HPDE6-E6E7 (cell line): ENCODE measurements around the gene ILRUN.
A peak's percentile ranks its signal among the peaks of the same experiment; 100 is the strongest.
"Not testable (repeated sequence)": the region's sequence is repeated elsewhere in the genome, so short reads cannot be mapped to it uniquely, and the experiment has no call there.

Experiments used
- DNase-seq: peaks from one replicate; pipeline ENCODE4 v3.0.0; 2011; ENCODE audit warnings: missing footprints; ENCODE audit errors: extremely low spot score

ILRUN gene

GRCh38 chr6:34664256-34664971 is 32.2 kb downstream of the ILRUN start:
- DNase-seq: no peak

- DNase-seq: no peak
Observed at GRCh38 chr6:34663831-34664255, 32.7 kb downstream of the ILRUN start.

- DNase-seq: no peak
Observed at GRCh38 chr6:34663371-34663770, 33.2 kb downstream of the ILRUN start.

DNA sequence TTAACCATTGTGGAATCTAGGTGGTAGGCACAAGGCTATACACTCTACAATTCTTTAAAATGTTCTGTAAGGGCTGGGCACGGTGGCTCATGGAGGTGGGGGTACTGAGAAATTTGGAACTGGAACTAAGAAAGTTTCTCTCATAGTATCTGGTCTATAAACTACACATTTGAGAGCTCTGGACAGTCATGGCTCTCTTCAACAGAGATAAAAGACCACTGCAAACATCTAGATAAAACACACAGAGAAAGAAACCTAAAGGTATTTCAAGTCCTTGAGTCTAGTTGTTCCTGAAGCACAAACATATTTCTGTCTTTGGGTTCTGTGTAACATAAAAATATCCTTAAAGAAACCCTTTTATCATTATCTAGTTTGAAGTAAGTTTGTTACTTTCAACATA is 35.2 kb downstream of the ILRUN start:
- DNase-seq: no peak

DNA sequence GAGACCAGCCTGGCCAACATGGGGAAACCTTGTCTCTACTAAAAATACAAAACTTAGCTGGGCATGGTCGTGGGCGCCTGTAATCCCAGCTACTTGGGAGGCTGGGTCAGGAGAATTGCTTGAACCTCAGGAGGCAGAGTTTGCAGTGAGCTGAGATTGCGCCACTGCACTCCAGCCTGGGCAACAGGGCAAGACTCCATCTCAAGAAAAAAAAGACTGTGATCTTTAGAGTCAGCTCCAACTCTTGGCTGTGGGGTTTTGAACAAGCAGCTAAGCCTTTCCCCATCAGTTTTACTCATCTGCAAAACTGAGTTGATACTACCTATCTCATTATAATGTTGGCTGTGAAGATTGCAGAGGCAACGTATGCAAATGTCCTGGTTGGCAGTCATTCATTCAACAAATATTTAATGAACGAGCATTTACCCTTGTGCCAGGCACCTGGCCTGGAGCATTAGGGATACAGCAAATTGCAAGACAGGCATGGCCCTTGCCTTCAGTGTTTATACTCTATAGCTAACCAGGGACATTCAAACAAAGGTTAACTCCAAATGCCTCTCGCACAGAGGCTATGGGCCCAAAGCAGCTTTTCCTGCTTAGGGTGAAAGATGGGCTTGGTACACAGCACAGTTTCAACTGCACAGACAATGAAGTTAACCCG is 37.8 kb downstream of the ILRUN start:
- no peak for DNase-seq

DNA sequence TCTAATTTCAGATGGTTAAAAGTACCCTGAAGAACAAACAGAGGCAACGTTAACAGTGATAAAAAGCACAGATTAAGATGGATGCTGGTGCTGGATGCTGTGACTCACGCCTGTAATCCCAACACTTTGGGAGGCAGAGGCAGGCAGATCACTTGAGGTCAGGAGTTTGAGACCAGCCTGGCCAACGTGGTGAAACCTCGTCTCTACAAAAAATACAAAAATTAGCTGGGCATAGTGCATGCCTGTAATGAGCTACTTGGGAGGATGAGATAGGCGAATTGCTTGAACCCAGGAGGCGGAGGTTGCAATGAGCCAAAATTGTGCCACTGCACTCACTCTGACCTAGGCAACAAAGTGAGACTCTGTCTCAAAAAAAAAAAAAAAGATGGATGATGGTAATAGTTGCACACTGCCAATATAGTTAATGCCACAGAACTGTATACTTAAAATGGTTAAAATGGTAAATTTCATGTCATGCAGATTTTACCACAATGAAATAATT is 38.5 kb downstream of the ILRUN start:
- DNase-seq: not testable (repeated sequence)

DNA sequence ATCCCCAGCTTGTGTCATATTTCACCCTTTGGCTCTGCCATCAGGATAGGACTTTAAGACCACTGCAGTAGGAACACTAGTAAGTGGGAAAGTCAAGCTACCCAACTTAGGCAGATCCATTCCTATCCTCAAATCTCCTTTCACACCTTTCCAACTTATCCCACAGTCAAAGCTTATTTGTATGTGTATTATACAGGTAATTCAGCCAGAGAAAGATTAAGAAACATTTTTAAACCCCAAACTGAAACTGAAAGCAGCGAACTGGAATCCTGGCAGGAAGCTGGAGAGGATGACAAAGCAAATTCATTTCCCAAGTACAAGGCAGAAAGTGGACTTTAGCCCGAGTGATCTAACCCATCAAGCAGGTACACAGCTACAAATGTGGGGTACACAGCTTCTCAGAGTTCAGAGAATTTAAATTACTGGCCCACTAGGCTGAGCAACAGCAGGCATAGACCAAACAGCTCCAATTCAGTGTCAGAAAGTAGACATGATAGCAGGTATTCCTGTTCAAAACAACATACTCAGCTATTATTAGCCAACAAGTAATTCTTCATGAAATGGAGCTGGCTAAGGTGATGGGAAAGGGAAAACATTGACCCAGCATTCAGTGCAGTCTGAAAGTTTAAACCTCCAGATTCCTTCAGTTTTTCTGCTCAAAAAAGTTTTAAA is 39.1 kb downstream of the ILRUN start:
- DNase-seq: peak; percentile 75

GRCh38 chr6:34657037-34657306 is 39.6 kb downstream of the ILRUN start:
- DNase-seq: no peak

- DNase-seq: no peak
Observed at GRCh38 chr6:34656378-34657036, 40.1 kb downstream of the ILRUN start.

GRCh38 chr6:34655876-34656377 is 40.6 kb downstream of the ILRUN start:
- DNase-seq: not testable (repeated sequence)

DNA sequence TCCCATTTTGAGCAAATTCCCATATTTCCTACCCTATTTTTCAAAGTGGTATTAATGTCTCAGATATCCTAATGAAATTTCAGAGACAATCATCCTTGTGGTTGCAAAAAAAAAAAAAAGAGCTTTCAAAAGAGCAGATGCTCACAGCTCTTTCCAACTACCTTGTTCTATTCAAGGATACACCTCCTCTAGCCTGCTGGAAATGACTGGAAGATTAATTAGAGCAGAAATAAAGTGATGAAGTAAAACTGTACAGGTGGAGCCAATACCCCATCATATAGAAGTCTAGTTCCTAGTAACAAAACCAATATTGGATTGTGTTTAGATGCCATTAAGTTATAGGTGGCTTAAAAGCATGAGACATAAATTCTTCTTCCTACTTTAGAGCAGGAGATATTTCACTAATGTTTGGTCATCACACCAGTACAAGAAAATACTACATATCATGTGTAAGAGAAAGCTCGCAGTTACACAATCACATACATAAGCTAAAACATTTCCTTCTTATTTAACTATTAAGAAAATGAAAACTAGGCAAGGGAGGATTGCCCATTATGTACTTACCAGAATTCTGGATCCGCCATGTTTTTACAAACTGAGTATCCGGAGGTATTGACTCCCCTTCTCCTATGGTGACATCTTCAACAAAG is 42.4 kb downstream of the ILRUN start:
- no peak for DNase-seq

DNA sequence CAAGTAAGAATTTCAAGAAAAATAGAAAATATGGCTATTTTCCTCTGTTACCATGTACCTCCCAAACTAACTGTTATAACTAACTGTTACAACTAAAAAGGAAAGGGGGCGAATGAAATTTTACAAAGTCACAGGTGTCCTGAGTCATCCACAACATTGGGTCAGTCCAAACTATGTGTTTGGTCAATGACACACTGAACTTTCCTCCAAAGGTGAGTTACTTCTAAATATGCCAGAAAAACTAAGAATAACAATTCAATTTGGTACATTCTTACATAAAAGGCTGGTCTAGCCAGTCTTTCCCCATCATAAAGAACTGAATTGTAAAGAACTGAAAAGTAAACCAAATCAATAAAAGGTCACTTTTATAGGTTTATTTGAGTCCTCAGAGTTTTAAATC is 44.3 kb downstream of the ILRUN start:
- no peak for DNase-seq

GRCh38 chr6:34650823-34651222 is 45.7 kb downstream of the ILRUN start:
- no peak for DNase-seq

GRCh38 chr6:34650232-34650631 is 46.3 kb downstream of the ILRUN start:
- DNase-seq: not testable (repeated sequence)

GRCh38 chr6:34648806-34649205 is 47.8 kb downstream of the ILRUN start:
- no peak for DNase-seq
